ENCODE data around the gene ABCC12.

ABCC12 gene

DNA sequence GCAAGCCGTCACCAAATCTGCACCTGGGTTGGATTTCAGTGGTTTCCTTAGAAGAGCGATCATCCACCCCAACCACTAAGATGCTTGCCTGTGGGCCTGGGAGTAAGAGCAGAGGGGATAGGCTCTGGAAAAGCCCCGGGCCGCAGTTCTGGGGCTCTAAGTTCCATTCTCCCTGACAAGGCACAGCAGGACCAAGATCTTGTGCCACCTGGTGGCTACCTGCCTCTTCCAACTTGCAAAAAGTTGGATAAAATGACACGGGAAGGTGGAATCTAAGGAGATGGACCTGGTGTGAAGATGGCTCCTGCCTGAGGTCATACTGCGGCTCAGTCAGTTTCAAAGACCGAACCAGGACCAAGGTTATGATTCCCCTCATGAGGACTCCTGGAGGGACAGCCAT is 42.3 kb downstream of the ABCC12 start:
- TF ChIP-seq POLR2A (IDR thresholded peaks at IDR 0.05; ENCODE audit: low read depth, low read length), result no peak
- DNase-seq (ENCODE audit: insufficient read length, low spot score), result no peak
- FAIRE-seq, result no peak

DNA sequence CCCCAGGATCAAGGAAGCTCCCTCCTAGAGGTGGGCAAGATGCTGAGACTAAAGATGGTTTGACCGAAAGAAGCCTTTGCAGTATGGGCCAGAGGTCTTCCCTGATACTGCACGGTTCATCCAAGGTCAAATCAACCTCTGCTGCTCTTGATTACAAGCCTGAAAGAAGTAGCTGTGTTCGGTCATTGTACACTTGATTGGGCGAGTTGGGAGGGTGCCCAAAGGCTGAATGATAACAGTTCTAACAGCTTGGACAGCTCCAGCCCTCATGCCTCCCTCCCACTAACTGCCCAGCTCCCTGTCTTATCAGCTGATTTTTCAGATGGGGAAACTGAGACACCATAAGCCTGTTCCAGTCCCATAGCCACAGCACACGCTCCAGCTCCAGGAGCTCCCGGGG is 42.8 kb downstream of the ABCC12 start:
- DNase-seq (ENCODE audit: insufficient read length, low spot score), result no peak
- TF ChIP-seq POLR2A (IDR thresholded peaks at IDR 0.05; ENCODE audit: low read depth, low read length), result no peak
- no peak for FAIRE-seq

DNA sequence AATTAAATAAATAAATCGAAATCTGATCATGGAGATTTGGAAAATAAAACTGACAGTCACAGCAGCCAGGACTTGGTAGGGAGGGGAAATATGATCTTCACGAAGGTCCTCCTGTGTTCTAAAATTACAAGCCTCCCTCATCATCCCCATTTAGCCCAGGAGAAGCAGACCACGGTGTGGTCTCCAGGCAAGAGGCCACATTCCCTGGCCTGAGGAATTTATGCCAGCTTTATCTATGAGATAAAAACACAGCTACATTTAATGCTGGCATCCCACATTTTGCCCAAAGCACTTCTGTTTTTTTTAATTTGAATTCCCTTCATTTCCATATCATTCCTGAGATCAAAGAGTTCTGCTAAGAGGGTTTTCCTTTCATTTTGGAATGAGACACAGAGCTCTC is 43.2 kb downstream of the ABCC12 start:
- no peak for FAIRE-seq
- no peak for DNase-seq (ENCODE audit: insufficient read length, low spot score)
- TF ChIP-seq POLR2A (IDR thresholded peaks at IDR 0.05; ENCODE audit: low read depth, low read length), result no peak

DNA sequence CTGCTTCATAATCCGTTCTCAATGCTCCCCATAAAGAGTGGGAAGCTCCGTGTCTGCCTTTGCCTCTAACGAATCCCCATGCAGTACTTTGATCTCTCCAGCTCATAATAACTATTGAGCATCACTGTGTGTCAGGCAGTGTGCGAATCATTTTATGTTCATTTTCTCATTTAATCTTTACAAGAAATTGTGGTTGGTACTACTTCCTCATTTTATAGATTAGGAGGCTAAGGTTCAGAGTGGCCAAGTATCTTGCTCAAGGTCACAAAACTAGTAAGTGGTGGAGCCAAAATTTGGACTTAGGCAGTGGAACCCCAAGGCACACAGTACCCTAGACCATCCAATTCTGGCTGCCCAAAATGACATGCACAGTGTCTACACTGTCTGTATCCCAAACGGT is 44.8 kb downstream of the ABCC12 start:
- no peak for DNase-seq (ENCODE audit: insufficient read length, low spot score)
- no peak for TF ChIP-seq POLR2A (IDR thresholded peaks at IDR 0.05; ENCODE audit: low read depth, low read length)
- no peak for FAIRE-seq

DNA sequence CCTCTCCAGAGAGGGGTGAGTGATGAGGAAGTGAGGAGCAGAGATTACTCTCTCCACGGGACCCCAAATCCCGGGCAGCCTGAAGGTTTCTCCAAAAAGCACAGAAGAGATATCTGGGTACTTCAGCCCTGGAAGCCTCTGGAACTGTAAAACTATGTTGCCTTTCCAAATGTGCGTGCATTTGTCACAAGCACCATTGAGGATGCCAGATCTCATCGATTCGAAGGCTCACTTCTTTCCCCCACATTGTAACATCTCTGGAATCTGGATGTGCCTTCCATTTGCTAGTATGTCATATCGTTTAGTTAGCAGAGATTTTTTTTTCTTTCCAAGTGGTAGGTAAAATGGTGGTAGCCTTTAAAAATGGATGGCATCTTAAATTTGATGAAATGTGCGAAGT is 45.8 kb downstream of the ABCC12 start:
- TF ChIP-seq POLR2A (IDR thresholded peaks at IDR 0.05; ENCODE audit: low read depth, low read length), result no peak
- FAIRE-seq, result no peak
- DNase-seq (ENCODE audit: insufficient read length, low spot score), result no peak

DNA sequence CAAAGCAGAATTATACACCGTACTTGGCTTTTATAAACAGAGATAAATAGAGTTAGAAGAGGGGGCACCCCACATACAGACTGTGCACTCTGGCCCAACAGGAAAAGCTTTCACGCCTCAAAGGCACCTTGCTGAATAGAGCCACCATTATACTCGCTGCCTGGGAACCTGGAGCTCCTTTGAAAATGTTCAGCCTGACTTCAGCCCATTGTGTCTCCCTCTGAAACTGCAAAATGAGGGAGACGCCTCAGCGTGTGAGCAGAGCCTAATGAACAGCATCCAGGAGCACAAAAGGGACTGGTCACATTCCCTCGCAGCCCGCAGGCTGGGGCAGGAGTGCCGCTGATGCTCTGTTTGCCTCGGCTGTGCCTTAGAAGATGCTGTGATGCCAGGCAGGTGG is 46.3 kb downstream of the ABCC12 start:
- FAIRE-seq (no peak), DNase-seq (ENCODE audit: insufficient read length, low spot score) (no peak)
- no peak for TF ChIP-seq POLR2A (IDR thresholded peaks at IDR 0.05; ENCODE audit: low read depth, low read length)

DNA sequence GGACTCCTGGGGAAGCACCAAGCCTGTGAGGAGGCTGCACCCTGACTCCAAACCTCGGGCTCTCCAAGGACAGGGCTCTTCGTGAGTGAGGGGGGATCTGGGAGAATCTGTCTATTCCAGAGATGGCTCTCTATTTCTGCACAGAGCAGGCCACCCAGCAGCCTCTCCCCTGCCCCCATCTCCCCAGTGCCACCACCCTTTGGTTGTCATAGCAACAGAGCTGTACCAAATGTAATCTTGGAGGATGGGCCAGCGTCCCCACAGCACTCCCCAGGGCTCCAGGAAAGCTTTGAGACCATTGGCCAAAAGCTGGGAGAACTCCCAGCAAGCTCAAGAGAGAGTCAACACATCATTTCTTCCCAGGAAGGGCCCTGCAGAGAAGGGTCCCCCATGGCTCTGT is 49.3 kb downstream of the ABCC12 start:
- FAIRE-seq (no peak), DNase-seq (ENCODE audit: insufficient read length, low spot score) (no peak)

More for the DNA sequence above, 49.3 kb downstream of the ABCC12 start:
- no peak for TF ChIP-seq POLR2A (IDR thresholded peaks at IDR 0.05; ENCODE audit: low read depth, low read length)
